Testis (tissue), 3 donors: ENCODE data around the gene PEAR1. TPM values are rescaled to one million over a fixed set of nuclear protein-coding genes. Genes with fewer than 3 reads are reported as not detected.
A peak's percentile ranks its signal among the peaks of the same experiment; 100 is the strongest.

ENCODE experiments used
- DNase-seq: peaks from one replicate; pipeline ENCODE4 v3.0.0-alpha.2; 2019
- H3K27ac ChIP-seq, 2 donors: fragments of 200-600 bp; sonication (generic); one replicate each; pipeline ENCODE4 v1.5.1; 2019
- H3K27me3 ChIP-seq: fragments of 200-600 bp; sonication (generic); one replicate; pipeline ENCODE4 v1.5.1; 2019
- H3K36me3 ChIP-seq: fragments of 200-600 bp; sonication (generic); one replicate; pipeline ENCODE4 v1.5.1; 2017; ENCODE audit warnings: low read depth; ENCODE audit errors: missing control alignments
- H3K4me1 ChIP-seq: fragments of 200-600 bp; sonication (generic); one replicate; pipeline ENCODE4 v1.5.1; 2019
- H3K4me3 ChIP-seq, 2 donors: fragments of 200-600 bp; sonication (generic); one replicate each; pipeline ENCODE4 v1.5.1; 2017 to 2019
- H3K9me3 ChIP-seq: fragments of 200-600 bp; sonication (generic); one replicate; pipeline ENCODE4 v1.5.1; 2017
- CTCF ChIP-seq, 3 experiments: fragments of 450-650 bp in 2 of 3; fragments of 200-600 bp in 1 of 3; sonication (generic) in 1 of 3; IDR thresholded peaks; one replicate each; pipeline ENCODE4 v1.5.1; 2016 to 2019; ENCODE audit warnings: antibody characterized with exemption in 3 of 3, mild to moderate bottlenecking in 2 of 3, moderate library complexity in 1 of 3
- POLR2A ChIP-seq: fragments of 450-650 bp; IDR thresholded peaks from one replicate; pipeline ENCODE4 v1.6.1; 2017; ENCODE audit warnings: antibody characterized with exemption, mild to moderate bottlenecking, moderate library complexity
- WGBS, 2 donors: methylation state at CpG; one replicate each; pipeline ENCODE4 v1.1.5; 2018; 5-methylcytosine and 5-hydroxymethylcytosine counted together
- intact Hi-C: fragments of 100-400 bp; cut with DNase I; formaldehyde crosslinking; loops from one replicate; pipeline ENCODE4 v1.15.1; 2023; ENCODE audit warnings: low total_unique reads
- polyA plus RNA-seq: library from polyadenylated mRNA; stranded (reverse); fragments of 350-450 nt; fragmentation: Illumina TruSeq; extraction: RNeasy Lipid Tissue Mini Kit (QIAGEN cat#74804); gene quantifications from one replicate; pipeline ENCODE4 v1.2.3, GENCODE V29; 2014; ENCODE audit warnings: low read depth, low replicate concordance; ENCODE audit not compliant: insufficient read depth
- total RNA-seq, 2 donors: library from RNA; depleted of rRNA; stranded (reverse); fragments of >200 nt; gene quantifications; one replicate each; pipeline ENCODE4 v1.2.3, GENCODE V29; 2016

The PEAR1 gene
- total and polyA plus RNA-seq, 3 donors from 2014 or later, result 10.5 to 13.8 (median 13.8) TPM

DNA sequence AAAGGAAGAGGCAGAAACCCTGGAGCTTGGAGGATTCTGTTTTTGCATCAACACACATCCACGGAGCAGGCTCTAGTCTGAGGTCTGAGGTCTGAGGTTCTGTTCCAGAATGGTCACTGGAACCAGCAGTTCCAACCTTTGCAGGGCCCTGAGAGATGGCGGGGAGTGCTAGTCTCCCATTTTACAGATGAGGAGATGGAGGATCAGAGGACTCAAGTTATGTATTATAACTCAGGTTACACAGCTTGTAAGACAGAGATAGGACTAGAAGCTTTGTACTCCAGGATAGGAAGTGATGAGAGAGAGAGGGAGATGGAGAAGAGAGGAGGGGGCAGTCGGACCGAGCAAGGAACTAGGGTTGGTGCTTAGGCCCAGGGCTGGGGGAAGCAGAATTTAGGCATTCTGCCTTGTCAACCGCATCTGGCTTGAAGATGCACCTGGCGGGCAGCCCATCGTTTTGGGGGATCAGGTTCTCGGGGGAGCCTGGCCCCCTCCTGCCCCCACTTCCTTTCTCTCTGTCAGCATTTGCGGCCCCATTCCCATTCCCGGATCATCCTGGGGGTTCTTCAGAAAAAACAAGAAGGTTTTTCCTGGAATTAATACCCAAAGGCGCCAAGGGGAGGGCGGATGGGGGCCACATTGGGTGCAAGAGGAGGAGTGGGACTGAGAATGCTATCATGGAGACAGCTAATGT lies 5.6 kb downstream of the PEAR1 start:
- DNase-seq, result no peak
- WGBS, 2 donors, result 67 to 78% methylated on average over 12 of the region's 12 CpGs
- TF ChIP-seq POLR2A, result no peak
- H3K4me3 ChIP-seq, result no peak overlapping the region
- intact Hi-C loops, result no loop called here
- H3K36me3 ChIP-seq, result no peaks in the 10 kb centered on the region
- H3K27me3 ChIP-seq, result no peaks in the 10 kb centered on the region
- no peaks in the 10 kb centered on the region for H3K9me3 ChIP-seq
- peaks cover 42% of the 10 kb centered on the region for H3K4me1 ChIP-seq
- H3K27ac ChIP-seq, result peak overlapping the region in 1 of 2 donors; percentile 90

DNA sequence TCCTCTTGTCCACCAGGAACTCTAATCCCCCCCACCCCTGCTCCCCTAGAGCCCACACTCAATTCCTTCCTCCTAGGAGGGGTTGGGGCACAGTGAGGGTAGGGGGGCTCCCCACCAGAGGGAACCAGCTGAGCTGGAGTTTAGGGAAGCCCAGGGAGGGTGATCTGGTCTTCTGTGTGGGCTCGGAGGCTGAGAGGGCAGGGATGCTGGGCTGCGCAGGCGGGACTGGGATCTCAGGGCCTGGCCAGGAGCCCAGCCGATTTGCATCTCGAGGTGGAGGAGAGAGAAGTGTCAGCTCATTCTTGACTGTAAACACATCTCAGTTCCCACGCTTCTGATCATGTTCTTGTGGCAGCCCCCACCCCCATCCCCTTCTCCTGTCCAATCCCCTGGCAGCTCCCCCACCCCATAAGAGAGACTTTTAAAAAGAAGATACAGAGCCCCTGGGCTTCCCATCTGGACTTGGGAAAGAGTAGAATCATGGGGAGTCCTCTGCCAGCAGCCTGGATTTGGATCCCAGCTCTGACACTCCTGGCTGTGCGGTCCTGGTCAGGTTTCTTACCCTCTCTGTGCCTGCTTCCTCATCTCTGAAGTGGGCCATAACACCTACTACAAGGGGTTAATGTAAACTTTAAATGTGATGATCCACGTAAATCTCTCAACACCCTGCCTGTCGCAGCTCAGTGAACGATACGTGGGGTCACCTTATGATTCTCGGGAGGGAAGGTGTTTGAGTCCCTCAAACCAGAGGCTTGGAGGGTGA lies 6.6 kb downstream of the PEAR1 start:
- WGBS, 2 donors, result 61 to 63% methylated on average over 12 of the region's 12 CpGs
- Histone ChIP-seq H3K4me1 (peaks cover 48% of the 10 kb centered on the region), H3K9me3 (no peaks in the 10 kb centered on the region), H3K27ac (peak overlapping the region in 1 of 2 donors; percentile 38), H3K4me3 (no peak overlapping the region), H3K36me3 (no peaks in the 10 kb centered on the region), H3K27me3 (no peaks in the 10 kb centered on the region)
- intact Hi-C loops, result no loop called here
- no peak for DNase-seq
- no peak for TF ChIP-seq CTCF (IDR thresholded peaks at IDR 0.05)
- TF ChIP-seq POLR2A, result no peak

DNA sequence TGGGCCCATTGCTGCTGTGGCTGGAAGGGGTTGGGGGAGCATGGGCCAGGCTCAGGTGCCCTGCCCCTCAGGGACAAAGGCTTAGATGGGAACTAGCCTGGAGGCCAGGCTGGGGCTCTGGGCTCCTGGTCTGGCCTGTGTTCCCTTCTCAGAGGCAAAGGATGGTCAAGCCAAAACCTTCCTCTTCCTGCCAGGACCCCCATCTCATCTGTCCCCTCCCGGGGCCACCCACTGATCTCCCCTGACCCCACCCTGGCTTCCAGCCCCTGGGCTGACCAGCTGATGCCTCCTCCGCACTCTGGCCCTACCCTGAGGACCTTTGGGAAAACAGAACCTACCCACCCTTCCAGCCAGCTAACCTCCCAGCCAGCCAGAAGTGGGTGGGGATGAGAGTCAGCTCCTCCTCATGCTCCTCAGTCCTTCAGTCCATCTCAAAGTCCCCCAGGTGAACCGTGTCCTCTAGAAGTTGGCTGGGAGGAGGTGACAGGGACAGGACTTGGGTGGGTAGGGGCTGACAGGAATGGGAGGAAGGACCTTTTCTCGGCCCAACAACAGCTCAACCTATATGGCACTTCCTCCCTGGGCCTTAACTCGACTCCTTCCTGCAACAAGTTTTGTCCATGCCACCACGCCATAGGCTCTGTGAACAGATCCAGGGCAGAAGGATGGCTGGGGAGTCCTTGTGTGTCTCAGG lies 7.5 kb downstream of the PEAR1 start:
- Histone ChIP-seq H3K27ac (peak overlapping the region; percentile 7 to 13), H3K4me3 (no peak overlapping the region), H3K9me3 (no peaks in the 10 kb centered on the region), H3K27me3 (no peaks in the 10 kb centered on the region), H3K4me1 (peaks cover 57% of the 10 kb centered on the region), H3K36me3 (no peaks in the 10 kb centered on the region)
- intact Hi-C loops, result no loop called here
- no peak for DNase-seq
- no peak for TF ChIP-seq POLR2A
- no peak for TF ChIP-seq CTCF (IDR thresholded peaks at IDR 0.05)
- WGBS, 2 donors, result 72 to 82% methylated on average over 6 of the region's 6 CpGs

DNA sequence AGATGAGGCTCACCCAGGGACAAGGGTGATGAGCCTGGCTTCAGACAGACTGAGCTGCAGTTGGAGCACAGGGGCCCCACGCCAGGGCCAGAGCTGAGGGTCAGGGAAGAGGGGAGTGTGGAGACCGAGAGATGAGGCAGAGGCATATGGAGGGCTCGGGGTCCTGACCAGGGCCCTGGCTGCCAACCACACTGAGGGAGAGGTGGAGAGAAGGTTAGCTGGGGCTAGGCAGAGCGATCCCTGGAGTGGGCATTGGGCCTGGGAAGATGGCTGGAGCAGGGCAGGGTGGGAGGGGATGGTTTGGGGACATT lies 8.0 kb downstream of the PEAR1 start:
- DNase-seq, result no peak
- WGBS, 2 donors, result 82 to 84% methylated on average over 4 of the region's 4 CpGs
- no peaks in the 10 kb centered on the region for H3K27me3 ChIP-seq
- no peaks in the 10 kb centered on the region for H3K36me3 ChIP-seq
- no peak overlapping the region for H3K4me3 ChIP-seq
- peak overlapping the region; percentile 7 to 13 for H3K27ac ChIP-seq
- intact Hi-C loops, result no loop called here
- peaks cover 57% of the 10 kb centered on the region for H3K4me1 ChIP-seq
- no peak for TF ChIP-seq POLR2A
- TF ChIP-seq CTCF (IDR thresholded peaks at IDR 0.05), result no peak
- H3K9me3 ChIP-seq, result no peaks in the 10 kb centered on the region
